SW 1271 (cell line): ENCODE measurements around the gene ARHGEF28.
A peak's percentile ranks its signal among the peaks of the same experiment; 100 is the strongest.

Source experiments
- DNase-seq, 2 experiments: peaks; one replicate each; lab custom pipeline; 2025; lab: John Stamatoyannopoulos, UW

Gene ARHGEF28

GRCh38 chr5:73901043-73901442, 275.0 kb downstream of the ARHGEF28 start:
- DNase-seq: no peak

- peak in 1 of 2 experiments; percentile 17 for DNase-seq
Measured at GRCh38 chr5:73901455-73901854, 275.5 kb downstream of the ARHGEF28 start.

GRCh38 chr5:73902327-73903051, 276.5 kb downstream of the ARHGEF28 start:
- DNase-seq: peak in 1 of 2 experiments; percentile 72

GRCh38 chr5:73903169-73903568, 277.2 kb downstream of the ARHGEF28 start:
- DNase-seq: no peak

GRCh38 chr5:73906277-73906676, 280.3 kb downstream of the ARHGEF28 start:
- DNase-seq: no peak

- no peak for DNase-seq
Measured at GRCh38 chr5:73907164-73907563, 281.2 kb downstream of the ARHGEF28 start.

- no peak for DNase-seq
Measured at GRCh38 chr5:73908395-73908794, 282.4 kb downstream of the ARHGEF28 start.

- DNase-seq: no peak
Measured at GRCh38 chr5:73908846-73909245, 282.9 kb downstream of the ARHGEF28 start.

GRCh38 chr5:73909474-73909873, 283.5 kb downstream of the ARHGEF28 start:
- DNase-seq: no peak

- no peak for DNase-seq
Measured at GRCh38 chr5:73911761-73912393, 285.9 kb downstream of the ARHGEF28 start.

GRCh38 chr5:73912821-73913271, 286.9 kb downstream of the ARHGEF28 start:
- no peak for DNase-seq

- DNase-seq: no peak
Measured at GRCh38 chr5:73913971-73914370, 288.0 kb downstream of the ARHGEF28 start.

- DNase-seq: no peak
Measured at GRCh38 chr5:73915345-73915744, 289.3 kb downstream of the ARHGEF28 start.

- no peak for DNase-seq
Measured at GRCh38 chr5:73917433-73917832, 291.4 kb downstream of the ARHGEF28 start.

- no peak for DNase-seq
Measured at GRCh38 chr5:73917891-73918290, 291.9 kb downstream of the ARHGEF28 start.

GRCh38 chr5:73918791-73919221, 292.8 kb downstream of the ARHGEF28 start:
- DNase-seq: no peak

- DNase-seq: no peak
Measured at GRCh38 chr5:73921741-73922140, 295.7 kb downstream of the ARHGEF28 start.

- DNase-seq: no peak
Measured at GRCh38 chr5:73922224-73922623, 296.2 kb downstream of the ARHGEF28 start.

- no peak for DNase-seq
Measured at GRCh38 chr5:73922875-73923557, 297.0 kb downstream of the ARHGEF28 start.

- no peak for DNase-seq
Measured at GRCh38 chr5:73928476-73929070, 302.6 kb downstream of the ARHGEF28 start.

GRCh38 chr5:73935719-73936118, 309.7 kb downstream of the ARHGEF28 start:
- DNase-seq: no peak

- DNase-seq: peak; percentile 88 to 99
Measured at GRCh38 chr5:73938280-73938937, 312.4 kb downstream of the ARHGEF28 start.
